Vagina (tissue), 2 donors: ENCODE results near the gene NRL.

Experiments
- POLR2A ChIP-seq, 2 donors: fragments of 450-650 bp; IDR thresholded peaks; one replicate each; pipeline ENCODE4 v1.6.1; 2017; ENCODE audit warnings: antibody characterized with exemption in 2 of 2, mild to moderate bottlenecking in 2 of 2, moderate library complexity in 2 of 2
- POLR2AphosphoS5 ChIP-seq, 2 donors: sonication (generic); formaldehyde crosslinking; IDR thresholded peaks; one replicate each; pipeline ENCODE4 v1.9.0; 2017; ENCODE audit warnings: antibody characterized with exemption in 2 of 2, mild to moderate bottlenecking in 2 of 2, low read depth in 1 of 2; ENCODE audit not compliant: insufficient read depth in 1 of 2
- TF ChIP-seq, protein P1 (sequence below), 3 experiments: fragments of 450-650 bp in 2 of 3; fragments of 200-600 bp in 1 of 3; sonication (generic) in 1 of 3; IDR thresholded peaks; one replicate each; pipeline ENCODE4 v1.5.1; 2017 to 2019; ENCODE audit warnings: antibody characterized with exemption in 3 of 3, mild to moderate bottlenecking in 2 of 3, moderate library complexity in 2 of 3

DNA sequence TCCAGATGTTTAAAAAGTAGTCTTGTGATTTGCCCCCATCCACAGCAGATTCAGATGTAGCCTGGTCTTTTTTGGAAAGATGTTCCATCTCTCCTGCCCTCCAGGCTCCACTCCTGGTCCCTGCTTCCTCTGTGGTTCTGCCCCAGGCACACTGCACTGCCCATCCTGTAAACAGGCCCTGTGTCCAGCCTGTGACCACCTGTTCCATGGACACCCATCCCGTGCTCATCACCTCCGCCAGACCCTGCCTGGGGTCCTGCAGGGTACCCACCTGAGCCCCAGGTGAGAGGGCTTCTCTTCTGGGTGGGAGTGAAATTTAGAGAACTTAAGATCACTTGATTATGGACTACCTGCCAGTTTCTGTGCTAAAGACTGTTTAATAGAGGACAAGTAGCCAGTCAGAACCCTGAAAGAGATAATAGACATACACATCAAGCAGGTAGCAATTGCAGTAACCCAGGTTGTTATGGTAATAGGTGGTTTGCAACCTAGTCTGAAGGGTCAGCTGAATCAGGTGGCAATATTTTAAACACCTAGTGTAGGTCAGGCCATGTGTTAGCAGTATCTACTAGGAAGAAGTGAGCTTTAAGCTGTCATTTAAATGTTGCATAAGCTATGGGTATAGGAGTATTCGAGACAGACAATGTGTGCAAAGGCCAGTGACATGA lies 34.7 kb upstream of the NRL start:
- TF ChIP-seq, protein P1, sequence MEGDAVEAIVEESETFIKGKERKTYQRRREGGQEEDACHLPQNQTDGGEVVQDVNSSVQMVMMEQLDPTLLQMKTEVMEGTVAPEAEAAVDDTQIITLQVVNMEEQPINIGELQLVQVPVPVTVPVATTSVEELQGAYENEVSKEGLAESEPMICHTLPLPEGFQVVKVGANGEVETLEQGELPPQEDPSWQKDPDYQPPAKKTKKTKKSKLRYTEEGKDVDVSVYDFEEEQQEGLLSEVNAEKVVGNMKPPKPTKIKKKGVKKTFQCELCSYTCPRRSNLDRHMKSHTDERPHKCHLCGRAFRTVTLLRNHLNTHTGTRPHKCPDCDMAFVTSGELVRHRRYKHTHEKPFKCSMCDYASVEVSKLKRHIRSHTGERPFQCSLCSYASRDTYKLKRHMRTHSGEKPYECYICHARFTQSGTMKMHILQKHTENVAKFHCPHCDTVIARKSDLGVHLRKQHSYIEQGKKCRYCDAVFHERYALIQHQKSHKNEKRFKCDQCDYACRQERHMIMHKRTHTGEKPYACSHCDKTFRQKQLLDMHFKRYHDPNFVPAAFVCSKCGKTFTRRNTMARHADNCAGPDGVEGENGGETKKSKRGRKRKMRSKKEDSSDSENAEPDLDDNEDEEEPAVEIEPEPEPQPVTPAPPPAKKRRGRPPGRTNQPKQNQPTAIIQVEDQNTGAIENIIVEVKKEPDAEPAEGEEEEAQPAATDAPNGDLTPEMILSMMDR (IDR thresholded peaks at IDR 0.05), result no peak
- TF ChIP-seq POLR2A (IDR thresholded peaks at IDR 0.05) (no peak), POLR2AphosphoS5 (IDR thresholded peaks at IDR 0.05; ENCODE audit: insufficient read depth in 1 of 2, low read depth in 1 of 2) (no peak)
